ENCODE data around the gene SLC48A1. TPM values are rescaled to one million over a fixed set of nuclear protein-coding genes. Genes with fewer than 3 reads are reported as not detected.
A peak's percentile ranks its signal among the peaks of the same experiment; 100 is the strongest.

The SLC48A1 gene
- total RNA-seq, 1 donor from 2014 or later, result 65.5 TPM

DNA sequence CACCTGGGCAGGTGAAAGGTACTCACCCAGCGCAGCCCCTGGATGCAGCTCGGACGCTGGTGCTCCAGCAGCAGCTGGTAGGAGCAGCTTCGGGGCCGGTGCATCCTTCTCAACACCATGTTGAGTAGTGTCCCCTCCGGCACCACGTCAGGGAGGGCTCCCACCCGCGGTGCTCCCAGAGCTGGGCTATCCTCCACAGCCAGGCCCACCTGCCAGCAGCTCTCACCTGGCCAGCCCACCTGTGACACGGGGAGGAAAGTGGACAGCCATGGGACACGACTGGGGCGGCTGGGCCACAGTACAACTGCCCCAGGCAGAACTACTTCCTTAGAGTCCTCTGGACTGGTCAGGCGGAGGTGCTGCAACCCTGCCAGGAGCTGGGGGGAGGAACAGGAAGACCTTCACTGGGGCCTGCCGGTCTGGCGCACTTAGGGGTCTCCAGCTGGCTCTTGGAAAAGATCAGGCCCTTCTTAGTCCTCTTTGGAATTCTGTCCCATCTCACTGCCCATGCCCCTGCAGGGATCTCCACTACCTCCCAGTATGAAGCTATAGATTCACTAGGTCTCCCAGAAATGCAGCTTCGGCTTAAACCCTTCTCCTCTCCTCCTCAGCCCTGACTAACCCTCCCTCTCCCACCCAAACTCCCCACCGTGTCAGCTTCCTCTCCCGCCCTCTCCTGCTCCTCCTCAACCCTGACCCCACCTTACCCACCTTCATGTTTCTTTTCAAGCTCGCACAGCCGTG lies 15.0 kb upstream of the SLC48A1 start:
- peaks cover 79% of the 10 kb centered on the region for H3K4me1 Mint-ChIP-seq (ENCODE audit: unreplicated experiment)

GRCh38 chr12:47758584-47758833 lies 14.5 kb upstream of the SLC48A1 start:
- TF ChIP-seq CTCF (IDR thresholded peaks at IDR 0.05; ENCODE audit: unreplicated experiment), result no peak
- peaks cover 25% of the 10 kb centered on the region for H3K27me3 Mint-ChIP-seq (ENCODE audit: unreplicated experiment)
- H3K4me3 Mint-ChIP-seq (ENCODE audit: unreplicated experiment), result peak overlapping the region; percentile 93
- no peak for DNase-seq (ENCODE audit: low spot score)
- H3K9me3 Mint-ChIP-seq (ENCODE audit: unreplicated experiment), result no peaks in the 10 kb centered on the region
- peak overlapping the region; percentile 93 for H3K27ac Mint-ChIP-seq (ENCODE audit: unreplicated experiment)
- H3K36me3 Mint-ChIP-seq (ENCODE audit: low read depth, unreplicated experiment), result peaks cover 45% of the 10 kb centered on the region
- H3K4me1 Mint-ChIP-seq (ENCODE audit: unreplicated experiment), result peaks cover 78% of the 10 kb centered on the region

More for the DNA sequence above, 15.0 kb upstream of the SLC48A1 start:
- Mint-ChIP-seq H3K27me3 (ENCODE audit: unreplicated experiment) (peaks cover 25% of the 10 kb centered on the region), H3K36me3 (ENCODE audit: low read depth, unreplicated experiment) (peaks cover 44% of the 10 kb centered on the region), H3K9me3 (ENCODE audit: unreplicated experiment) (no peaks in the 10 kb centered on the region), H3K4me3 (ENCODE audit: unreplicated experiment) (peak overlapping the region; percentile 93), H3K27ac (ENCODE audit: unreplicated experiment) (peak overlapping the region; percentile 93)
- TF ChIP-seq CTCF (IDR thresholded peaks at IDR 0.05; ENCODE audit: unreplicated experiment), result no peak
- no peak for DNase-seq (ENCODE audit: low spot score)

GRCh38 chr12:47758834-47759690 lies 14.0 kb upstream of the SLC48A1 start, which contains the start of gene RAPGEF3:
RAPGEF3 (minus strand) TSS chr12:47758880; CDS start chr12:47758556, 324 bp downstream.
- peak; percentile 85 for DNase-seq (ENCODE audit: low spot score)
- H3K4me3 Mint-ChIP-seq (ENCODE audit: unreplicated experiment), result peak within 1 kb of the TSS; percentile 93
- peaks cover 79% of the 10 kb centered on the region for H3K4me1 Mint-ChIP-seq (ENCODE audit: unreplicated experiment)
- peak within 1 kb of the TSS; percentile 93 for H3K27ac Mint-ChIP-seq (ENCODE audit: unreplicated experiment)
- peaks cover 25% of the 10 kb centered on the region for H3K27me3 Mint-ChIP-seq (ENCODE audit: unreplicated experiment)
- peak; percentile 84 for TF ChIP-seq CTCF (IDR thresholded peaks at IDR 0.05; ENCODE audit: unreplicated experiment)
- peaks cover 51% of the 10 kb centered on the region for H3K36me3 Mint-ChIP-seq (ENCODE audit: low read depth, unreplicated experiment)
- H3K9me3 Mint-ChIP-seq (ENCODE audit: unreplicated experiment), result no peaks in the 10 kb centered on the region

GRCh38 chr12:47762850-47763465 lies 10.1 kb upstream of the SLC48A1 start:
- Mint-ChIP-seq H3K36me3 (ENCODE audit: low read depth, unreplicated experiment) (peaks cover 46% of the 10 kb centered on the region), H3K27ac (ENCODE audit: unreplicated experiment) (peak overlapping the region; percentile 68), H3K4me3 (ENCODE audit: unreplicated experiment) (peak overlapping the region; percentile 32), H3K9me3 (ENCODE audit: unreplicated experiment) (no peaks in the 10 kb centered on the region), H3K4me1 (ENCODE audit: unreplicated experiment) (peaks cover 45% of the 10 kb centered on the region), H3K27me3 (ENCODE audit: unreplicated experiment) (peaks cover 17% of the 10 kb centered on the region)
- no peak for TF ChIP-seq CTCF (IDR thresholded peaks at IDR 0.05; ENCODE audit: unreplicated experiment)
- no peak for DNase-seq (ENCODE audit: low spot score)
